HFF-Myc (cell line): ENCODE results near the gene IMMP2L.

ENCODE experiments used
- DNase-seq: peaks from one replicate; pipeline ENCODE4 v3.0.0-alpha.2; 2011; ENCODE audit warnings: low read depth; ENCODE audit errors: extremely low read depth
- H3K4me3 ChIP-seq: replicated peaks from 2 replicates; pipeline ENCODE4 v1.5.1; 2011; ENCODE audit warnings: low read depth, mild to moderate bottlenecking, control low read depth, low read length
- CTCF ChIP-seq: IDR thresholded peaks from 2 replicates; pipeline ENCODE4 v1.5.1; 2012; ENCODE audit warnings: mild to moderate bottlenecking, low read depth, low read length, control low read depth; ENCODE audit errors: missing control alignments

Gene IMMP2L

GRCh38 chr7:111051832-111052231 is 510.5 kb downstream of the IMMP2L start:
- no peak overlapping the region for H3K4me3 ChIP-seq
- no peak for DNase-seq
- no peak for TF ChIP-seq CTCF

GRCh38 chr7:111050875-111051416 is 511.3 kb downstream of the IMMP2L start:
- no peak for DNase-seq
- no peak overlapping the region for H3K4me3 ChIP-seq
- no peak for TF ChIP-seq CTCF

- H3K4me3 ChIP-seq = no peak overlapping the region
- no peak for TF ChIP-seq CTCF
- DNase-seq = no peak
These were observed 512.2 kb downstream of the IMMP2L start for GRCh38 chr7:111049971-111050680.

GRCh38 chr7:111047595-111047994 is 514.7 kb downstream of the IMMP2L start:
- DNase-seq = no peak

GRCh38 chr7:111045449-111045848 is 516.8 kb downstream of the IMMP2L start:
- H3K4me3 ChIP-seq = no peak overlapping the region
- DNase-seq = no peak
- TF ChIP-seq CTCF = no peak

More at GRCh38 chr7:111047595-111047994, 514.7 kb downstream of the IMMP2L start:
- no peak for TF ChIP-seq CTCF
- no peak overlapping the region for H3K4me3 ChIP-seq

GRCh38 chr7:111043561-111043960 is 518.7 kb downstream of the IMMP2L start:
- no peak overlapping the region for H3K4me3 ChIP-seq
- no peak for DNase-seq
- TF ChIP-seq CTCF = no peak
